ENCODE measurements around the gene ERAP2. TPM values are rescaled to one million over a fixed set of nuclear protein-coding genes. Genes with fewer than 3 reads are reported as not detected.
A peak's percentile ranks its signal among the peaks of the same experiment; 100 is the strongest.

ERAP2 gene
- total RNA-seq, 3 donors from 2014 or later: 16.1 to 44.8 (median 19.5) TPM

DNA sequence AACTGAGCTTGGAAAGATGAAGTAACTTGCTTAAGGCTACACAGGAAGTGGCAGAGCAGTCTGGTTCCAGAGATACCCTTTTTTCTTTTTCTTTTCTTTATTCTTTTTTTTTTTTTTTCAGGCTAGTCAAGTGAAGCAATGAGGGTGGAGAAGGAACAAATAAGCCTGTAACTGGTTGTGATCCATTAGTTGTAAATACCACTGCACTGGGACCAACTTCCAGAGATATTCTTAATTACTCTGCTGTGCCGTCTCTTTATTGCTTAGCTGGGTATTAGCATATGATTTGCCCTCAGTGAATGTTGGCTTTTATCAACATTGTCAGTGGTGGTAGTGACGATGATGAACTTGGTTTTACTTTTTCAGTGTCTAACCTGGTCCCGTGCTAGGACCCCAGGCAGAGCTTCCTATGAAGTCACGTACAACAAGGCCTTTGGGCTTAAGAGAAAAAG is 86.3 kb downstream of the ERAP2 start:
- intact Hi-C loops (cut with DNase I, micrococcal nuclease): no loop called here
- H3K4me3 ChIP-seq: no peak overlapping the region
- no peaks in the 10 kb centered on the region for H3K4me1 ChIP-seq (ENCODE audit: low read depth)
- peak; percentile 23 for ATAC-seq
- H3K9me3 ChIP-seq: no peaks in the 10 kb centered on the region
- no peak for DNase-seq
- no peaks in the 10 kb centered on the region for H3K36me3 ChIP-seq (ENCODE audit: low read depth)
- TF ChIP-seq CTCF (IDR thresholded peaks at IDR 0.05): no peak

- intact Hi-C loops (cut with DNase I, micrococcal nuclease): no loop called here
- DNase-seq (peak in 1 of 3 donors; percentile 55), ATAC-seq (peak; percentile 82)
- Histone ChIP-seq H3K4me1 (ENCODE audit: low read depth) (no peaks in the 10 kb centered on the region), H3K4me3 (no peak overlapping the region), H3K9me3 (no peaks in the 10 kb centered on the region), H3K36me3 (ENCODE audit: low read depth) (no peaks in the 10 kb centered on the region)
- TF ChIP-seq CTCF (IDR thresholded peaks at IDR 0.05): no peak
These were observed 87.0 kb downstream of the ERAP2 start for GRCh38 chr5:96963267-96963666.

GRCh38 chr5:96966801-96967200 is 90.5 kb downstream of the ERAP2 start:
- no peak for ATAC-seq
- Histone ChIP-seq H3K4me1 (ENCODE audit: low read depth) (peaks cover 7% of the 10 kb centered on the region), H3K9me3 (no peaks in the 10 kb centered on the region), H3K36me3 (ENCODE audit: low read depth) (no peaks in the 10 kb centered on the region), H3K4me3 (no peak overlapping the region)
- no peak for DNase-seq
- intact Hi-C loops (cut with DNase I, micrococcal nuclease): no loop called here
- TF ChIP-seq CTCF (IDR thresholded peaks at IDR 0.05): no peak

GRCh38 chr5:96967400-96967799 is 91.1 kb downstream of the ERAP2 start:
- ATAC-seq (no peak), DNase-seq (no peak)
- H3K9me3 ChIP-seq: no peaks in the 10 kb centered on the region
- intact Hi-C loops (cut with DNase I, micrococcal nuclease): no loop called here
- TF ChIP-seq CTCF (IDR thresholded peaks at IDR 0.05): no peak
- no peak overlapping the region for H3K4me3 ChIP-seq
- H3K4me1 ChIP-seq (ENCODE audit: low read depth): peaks cover 7% of the 10 kb centered on the region
- no peaks in the 10 kb centered on the region for H3K36me3 ChIP-seq (ENCODE audit: low read depth)

GRCh38 chr5:96968074-96968473 is 91.8 kb downstream of the ERAP2 start:
- H3K4me1 ChIP-seq (ENCODE audit: low read depth): peaks cover 7% of the 10 kb centered on the region
- intact Hi-C loops (cut with DNase I, micrococcal nuclease): no loop called here
- no peaks in the 10 kb centered on the region for H3K9me3 ChIP-seq
- ATAC-seq (no peak), DNase-seq (no peak)
- H3K4me3 ChIP-seq: no peak overlapping the region
- H3K36me3 ChIP-seq (ENCODE audit: low read depth): no peaks in the 10 kb centered on the region
- no peak for TF ChIP-seq CTCF (IDR thresholded peaks at IDR 0.05)

DNA sequence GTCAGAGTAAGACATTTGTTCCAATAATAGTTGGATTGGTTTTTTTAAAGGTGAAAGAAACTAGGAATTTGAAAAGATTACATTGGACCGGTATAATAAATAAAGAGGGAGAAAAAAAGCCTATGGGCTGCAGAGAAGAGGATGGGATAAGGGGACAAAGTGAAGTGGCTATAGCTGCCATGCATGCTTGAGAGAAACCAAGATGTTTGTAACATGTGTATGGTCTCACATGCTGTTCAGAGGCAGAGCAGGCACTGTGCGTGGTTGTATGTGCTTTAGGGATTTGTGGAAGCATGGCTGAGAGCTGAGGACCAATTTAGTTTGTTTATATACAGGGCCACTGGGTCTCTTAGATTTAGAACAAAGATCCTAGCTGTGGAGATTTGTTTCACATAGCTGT is 92.3 kb downstream of the ERAP2 start:
- no peak for TF ChIP-seq CTCF (IDR thresholded peaks at IDR 0.05)
- no peaks in the 10 kb centered on the region for H3K36me3 ChIP-seq (ENCODE audit: low read depth)
- no peak overlapping the region for H3K4me3 ChIP-seq
- intact Hi-C loops (cut with DNase I, micrococcal nuclease): no loop called here
- DNase-seq (no peak), ATAC-seq (no peak)
- no peaks in the 10 kb centered on the region for H3K9me3 ChIP-seq
- H3K4me1 ChIP-seq (ENCODE audit: low read depth): peaks cover 7% of the 10 kb centered on the region

All from mucosa of descending colon (tissue), 3 donors.